ENCODE measurements around the gene ASPA. TPM values are rescaled to one million over a fixed set of nuclear protein-coding genes. Genes with fewer than 3 reads are reported as not detected.

The ASPA gene
- total and polyA plus RNA-seq, 2 of the 13 experiments (the other 11 are each of a cell fraction or from before 2014, with no cell fraction given): not detected

GRCh38 chr17:3546521-3546920 is 70.7 kb downstream of the ASPA start (continued):
- TF ChIP-seq ZNF703 (CRISPR knock-in tag; IDR thresholded peaks at IDR 0.05; ENCODE audit: borderline replicate concordance) (no peak), HOMEZ (CRISPR knock-in tag; IDR thresholded peaks at IDR 0.05; ENCODE audit: low read depth) (0 out of 2 replicates have a peak, but pooled peaks have one; percentile 28), GZF1 (CRISPR knock-in tag; IDR thresholded peaks at IDR 0.05) (no peak), ZFP1 (CRISPR knock-in tag; IDR thresholded peaks at IDR 0.05) (no peak), KIAA2018 (CRISPR knock-in tag; IDR thresholded peaks at IDR 0.05; ENCODE audit: borderline replicate concordance) (no peak), GATAD2A (CRISPR knock-in tag; IDR thresholded peaks at IDR 0.05) (peak; percentile 50; the same call in 1 of the 2 replicates), ZNF83 (CRISPR knock-in tag; IDR thresholded peaks at IDR 0.05; ENCODE audit: borderline replicate concordance) (no peak), PAXIP1 (CRISPR knock-in tag; conservative IDR thresholded peaks at IDR 0.05) (peak; percentile 74), ZNF768 (CRISPR knock-in tag; IDR thresholded peaks at IDR 0.05) (no peak), MLX (CRISPR knock-in tag; IDR thresholded peaks at IDR 0.05) (no peak), MXI1 (IDR thresholded peaks at IDR 0.05; ENCODE audit: borderline replicate concordance, low read depth, low read length) (no peak), BRCA1 (CRISPR knock-in tag; IDR thresholded peaks at IDR 0.05) (no peak), PAF1 (CRISPR knock-in tag; IDR thresholded peaks at IDR 0.05) (no peak), ZNF562 (CRISPR knock-in tag; IDR thresholded peaks at IDR 0.05; ENCODE audit: borderline replicate concordance) (no peak), CTCF (CRISPR knock-in tag; IDR thresholded peaks at IDR 0.05) (no peak), ZNF3 (CRISPR knock-in tag; IDR thresholded peaks at IDR 0.05) (no peak)
